ENCODE data around the gene TRIM40.

Gene TRIM40

GRCh38 chr6:30152910-30153610, 17.1 kb downstream of the TRIM40 start:
- CTCF ChIA-PET: interaction anchor here (1.2 kb wide), 1 partner anchor 22 kb away, joined by 4 read pairs; no protein-coding TSS in a partner anchor
- no peak for DNase-seq (ENCODE audit: extremely low spot score)
- POLR2A ChIA-PET: interaction anchor here (1.0 kb wide), 1 partner anchor 17 kb away, joined by 3 read pairs; no protein-coding TSS in a partner anchor
- TF ChIP-seq CTBP1 (IDR thresholded peaks at IDR 0.05; ENCODE audit: borderline replicate concordance) (no peak), FOXM1 (IDR thresholded peaks at IDR 0.05; ENCODE audit: borderline replicate concordance) (no peak), ARNT (IDR thresholded peaks at IDR 0.05) (no peak), TARDBP (IDR thresholded peaks at IDR 0.05) (no peak), BHLHE40 (IDR thresholded peaks at IDR 0.05; ENCODE audit: borderline replicate concordance) (no peak), ELF4 (IDR thresholded peaks at IDR 0.05) (no peak), FOXA1 (IDR thresholded peaks at IDR 0.05) (no peak), HDGF (IDR thresholded peaks at IDR 0.05; ENCODE audit: borderline replicate concordance) (no peak), LEF1 (IDR thresholded peaks at IDR 0.05; ENCODE audit: borderline replicate concordance) (no peak), SUZ12 (IDR thresholded peaks at IDR 0.05) (no peak), FOXK2 (IDR thresholded peaks at IDR 0.05) (no peak), NFRKB (IDR thresholded peaks at IDR 0.05) (no peak), ZNF384 (IDR thresholded peaks at IDR 0.05) (no peak), SP1 (IDR thresholded peaks at IDR 0.05) (no peak), L3MBTL2 (conservative IDR thresholded peaks at IDR 0.05) (no peak)

GRCh38 chr6:30154061-30154460, 18.1 kb downstream of the TRIM40 start:
- ChIA-PET CTCF (interaction anchor here (1.0 kb wide), 1 partner anchor 23 kb away, joined by 4 read pairs; no protein-coding TSS in a partner anchor), POLR2A (interaction anchor here (1.0 to 1.1 kb wide), 2 partner anchors 16 to 93 kb away, joined by 3 read pairs; partner anchors contain the start of gene POLR1H)
- no peak for DNase-seq (ENCODE audit: extremely low spot score)
- TF ChIP-seq FOXA1 (IDR thresholded peaks at IDR 0.05) (no peak), HDGF (IDR thresholded peaks at IDR 0.05; ENCODE audit: borderline replicate concordance) (no peak), BHLHE40 (IDR thresholded peaks at IDR 0.05; ENCODE audit: borderline replicate concordance) (no peak), L3MBTL2 (conservative IDR thresholded peaks at IDR 0.05) (no peak), LEF1 (IDR thresholded peaks at IDR 0.05; ENCODE audit: borderline replicate concordance) (no peak), ZNF384 (IDR thresholded peaks at IDR 0.05) (no peak), TARDBP (IDR thresholded peaks at IDR 0.05) (no peak), PKNOX1 (IDR thresholded peaks at IDR 0.05) (no peak), FOXM1 (IDR thresholded peaks at IDR 0.05; ENCODE audit: borderline replicate concordance) (no peak), NFRKB (IDR thresholded peaks at IDR 0.05) (no peak), CTBP1 (IDR thresholded peaks at IDR 0.05; ENCODE audit: borderline replicate concordance) (no peak)

- no peak for DNase-seq (ENCODE audit: extremely low spot score)
- POLR2A ChIA-PET: interaction anchor here (0.6 to 1.1 kb wide), 3 partner anchors 53 to 94 kb away, joined by 3 read pairs; partner anchors contain the start of genes POLR1H and PPP1R11
- CTCF ChIA-PET: interaction anchor here (1.0 to 1.5 kb wide), 2 partner anchors 24 to 29 kb away, joined by 3 to 4 read pairs; no protein-coding TSS in a partner anchor
- TF ChIP-seq LEF1 (IDR thresholded peaks at IDR 0.05; ENCODE audit: borderline replicate concordance) (no peak), CTBP1 (IDR thresholded peaks at IDR 0.05; ENCODE audit: borderline replicate concordance) (no peak), HDGF (IDR thresholded peaks at IDR 0.05; ENCODE audit: borderline replicate concordance) (no peak)
These were observed 19.0 kb downstream of the TRIM40 start for GRCh38 chr6:30154709-30155519.

GRCh38 chr6:30155520-30156261, 19.8 kb downstream of the TRIM40 start:
- TF ChIP-seq FOXA1 (IDR thresholded peaks at IDR 0.05) (no peak), SUZ12 (IDR thresholded peaks at IDR 0.05) (no peak), BHLHE40 (IDR thresholded peaks at IDR 0.05; ENCODE audit: borderline replicate concordance) (no peak), SP1 (IDR thresholded peaks at IDR 0.05) (no peak), TARDBP (IDR thresholded peaks at IDR 0.05) (no peak), HDGF (IDR thresholded peaks at IDR 0.05; ENCODE audit: borderline replicate concordance) (no peak), FOXK2 (IDR thresholded peaks at IDR 0.05) (no peak), LEF1 (IDR thresholded peaks at IDR 0.05; ENCODE audit: borderline replicate concordance) (no peak)
- CTCF ChIA-PET: interaction anchor here (1.5 kb wide), 1 partner anchor 30 kb away, joined by 3 read pairs; no protein-coding TSS in a partner anchor
- POLR2A ChIA-PET: interaction anchor here (0.6 to 1.0 kb wide), 2 partner anchors 54 to 89 kb away, joined by 3 read pairs; partner anchors contain the start of gene PPP1R11
- no peak for DNase-seq (ENCODE audit: extremely low spot score)

GRCh38 chr6:30156262-30156599, 20.3 kb downstream of the TRIM40 start:
- ChIA-PET CTCF (no interaction called here), POLR2A (interaction anchor here (1.0 kb wide), 1 partner anchor 54 kb away, joined by 3 read pairs; no protein-coding TSS in a partner anchor)
- DNase-seq (ENCODE audit: extremely low spot score): peak; percentile 35
- TF ChIP-seq PKNOX1 (IDR thresholded peaks at IDR 0.05): peak; percentile 79
- no peak for TF ChIP-seq TARDBP (IDR thresholded peaks at IDR 0.05)

- POLR2A ChIA-PET: no interaction called here
- TF ChIP-seq ELF4 (IDR thresholded peaks at IDR 0.05): no peak
- TF ChIP-seq HDGF (IDR thresholded peaks at IDR 0.05; ENCODE audit: borderline replicate concordance): no peak
- no peak for TF ChIP-seq L3MBTL2 (conservative IDR thresholded peaks at IDR 0.05)
- no peak for TF ChIP-seq PKNOX1 (IDR thresholded peaks at IDR 0.05)
- TF ChIP-seq LEF1 (IDR thresholded peaks at IDR 0.05; ENCODE audit: borderline replicate concordance): no peak
- TF ChIP-seq ZNF384 (IDR thresholded peaks at IDR 0.05): no peak
- no peak for DNase-seq (ENCODE audit: extremely low spot score)
- CTCF ChIA-PET: no interaction called here
These were observed 20.8 kb downstream of the TRIM40 start for GRCh38 chr6:30156774-30157173.
